HG03095 (cell line): ENCODE results near the gene IGSF22.
"Not testable (repeated sequence)": the region's sequence is repeated elsewhere in the genome, so short reads cannot be mapped to it uniquely, and the experiment has no call there.

Experiments
- ATAC-seq: cut with Tn5 transposase; IDR thresholded peaks from one replicate; pipeline ENCODE4 v1.9.1; 2021; ENCODE audit warnings: moderate library complexity; ENCODE audit not compliant: unreplicated experiment

The IGSF22 gene

DNA sequence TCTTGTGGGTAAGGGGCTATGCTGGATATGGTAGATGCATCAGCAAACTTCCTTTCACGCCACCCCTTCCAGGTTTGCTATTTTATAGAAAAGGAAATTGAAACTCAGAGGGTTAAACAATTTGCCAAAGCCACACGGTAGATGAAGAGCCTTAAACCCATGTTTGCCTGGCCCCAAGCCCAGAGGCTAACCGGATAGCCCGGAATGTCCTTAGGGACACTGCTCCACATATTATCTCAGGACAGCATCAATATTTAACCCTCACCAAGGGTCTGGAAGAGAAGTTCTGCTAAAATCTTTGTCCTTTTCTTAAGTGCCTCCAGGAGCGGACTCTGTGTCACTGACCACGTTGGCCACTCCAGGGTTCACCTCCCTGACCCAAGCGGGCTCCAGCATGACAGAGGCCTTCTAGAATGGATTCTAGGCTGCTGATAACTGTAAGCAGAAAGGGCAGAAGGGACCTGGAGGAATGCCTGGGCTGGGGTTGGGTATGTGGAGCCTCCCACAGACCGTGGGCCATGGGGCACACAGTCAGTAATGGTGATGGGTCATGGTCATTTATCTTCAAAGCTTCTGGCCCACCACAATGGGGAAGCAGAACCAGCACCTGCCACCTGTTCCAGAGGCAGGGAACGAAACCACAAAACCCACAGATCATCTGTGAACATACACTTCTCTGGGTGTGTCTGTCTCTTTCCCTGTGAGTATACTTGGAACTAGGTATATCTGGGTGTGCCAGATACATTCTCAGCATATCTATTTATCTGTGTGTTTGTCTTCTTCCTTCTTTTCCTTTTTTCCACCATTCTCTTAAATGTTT lies 32.8 kb downstream of the IGSF22 start:
- no peak for ATAC-seq

DNA sequence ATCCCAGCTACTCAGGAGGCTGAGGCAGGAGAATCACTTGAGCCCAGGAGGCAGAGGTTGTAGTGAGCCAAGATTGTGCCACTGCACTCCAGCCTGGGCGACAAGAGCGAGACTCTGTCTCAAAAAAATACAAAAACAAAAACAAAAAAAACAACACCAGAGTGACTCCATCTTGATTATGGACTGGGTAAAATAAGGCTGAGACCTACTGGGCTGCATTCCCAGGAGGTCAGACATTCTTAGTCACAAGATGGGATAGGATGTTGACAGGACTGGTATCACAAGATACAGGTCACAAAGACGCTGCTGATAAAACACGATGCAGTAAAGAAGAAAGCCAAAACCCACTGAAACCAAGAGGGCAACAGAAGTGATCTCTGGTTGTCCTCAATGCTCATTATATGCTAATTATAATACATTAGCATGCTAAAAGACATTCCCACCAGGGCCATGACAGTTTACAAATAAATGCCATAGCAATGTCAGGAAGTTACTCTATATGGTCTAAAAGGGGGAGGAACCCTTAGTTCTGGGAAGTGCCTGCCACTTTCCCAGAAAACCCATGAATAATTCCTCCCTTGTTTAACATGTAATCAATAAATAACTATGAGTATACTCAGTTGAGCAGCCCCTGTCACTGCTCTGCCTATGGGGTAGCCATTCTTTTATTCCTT lies 34.4 kb downstream of the IGSF22 start:
- ATAC-seq, result not testable (repeated sequence)

DNA sequence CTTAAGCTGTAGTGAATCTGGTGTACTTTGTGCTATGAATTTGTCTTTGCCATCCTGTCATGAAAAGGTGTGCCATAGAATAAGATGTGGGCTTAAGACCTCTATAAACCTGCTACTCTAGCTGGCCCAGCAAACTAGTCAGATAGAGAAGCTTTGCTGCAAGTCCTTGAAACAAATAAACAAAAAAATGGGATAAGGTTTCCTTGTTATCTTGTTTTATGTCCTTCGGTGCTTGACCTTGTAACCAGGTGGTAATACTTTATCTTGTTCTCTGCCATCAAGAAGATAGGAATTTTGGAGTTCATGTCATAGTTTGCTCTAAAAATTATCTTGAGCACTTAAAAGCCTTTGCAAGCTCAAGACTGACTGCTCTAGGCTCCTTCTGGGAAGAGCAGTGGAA lies 41.7 kb downstream of the IGSF22 start:
- ATAC-seq, result no peak

DNA sequence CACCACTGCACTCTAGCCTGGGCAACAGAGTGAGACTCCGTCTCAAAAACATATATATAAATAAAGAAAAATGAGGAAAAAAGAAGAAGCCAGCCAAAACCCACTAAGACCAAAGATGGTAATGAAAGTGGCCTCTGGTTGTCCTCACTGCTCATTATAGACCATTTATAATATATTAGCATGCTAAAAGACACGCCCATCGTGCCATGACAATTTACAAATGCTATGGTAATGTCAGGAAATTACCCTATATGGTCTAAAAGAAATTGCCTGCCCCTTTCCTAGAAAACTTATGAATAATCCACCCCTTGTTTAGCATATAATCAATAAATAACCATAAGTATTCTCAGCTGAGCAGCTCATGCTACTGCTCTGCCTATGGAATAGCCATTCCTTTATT lies 43.5 kb downstream of the IGSF22 start:
- no peak for ATAC-seq

DNA sequence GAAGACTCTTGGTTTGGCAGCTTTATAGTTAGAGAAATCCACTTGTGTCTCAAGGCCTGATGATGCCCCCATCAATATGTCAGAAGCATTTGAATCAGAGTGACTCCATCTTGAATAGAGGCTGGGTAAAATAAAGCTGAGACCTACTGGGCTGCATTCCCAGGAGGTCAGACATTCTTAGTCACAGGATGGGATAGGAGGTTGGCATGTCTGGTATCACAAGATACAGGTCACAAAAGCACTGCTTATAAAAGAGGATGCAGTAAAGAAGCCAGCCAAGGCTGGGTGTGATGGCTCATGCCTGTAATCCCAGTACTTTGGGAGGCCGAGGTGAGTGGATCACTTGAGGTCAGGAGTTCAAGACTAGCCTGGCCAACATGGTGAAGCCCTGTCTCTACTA lies 44.0 kb downstream of the IGSF22 start:
- ATAC-seq, result not testable (repeated sequence)

DNA sequence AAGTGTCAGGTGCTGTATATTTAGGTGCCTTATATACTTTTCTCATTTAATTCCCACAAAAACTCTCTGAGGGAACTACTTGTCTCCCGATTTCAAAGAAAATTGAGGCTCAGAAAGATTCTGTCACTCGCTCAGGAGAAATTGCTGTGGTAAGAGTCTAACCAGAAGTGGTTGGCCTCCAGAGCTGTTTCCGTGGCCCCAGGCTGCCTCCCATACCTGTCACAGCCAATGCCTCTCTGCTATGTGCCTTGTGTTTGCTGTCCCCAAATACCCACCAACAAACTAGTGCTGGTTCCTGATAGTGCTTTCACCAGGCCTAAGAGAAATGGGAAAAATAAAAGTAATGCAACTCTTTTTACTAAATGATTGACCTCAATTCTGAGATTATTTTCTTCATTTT lies 48.4 kb downstream of the IGSF22 start:
- no peak for ATAC-seq

DNA sequence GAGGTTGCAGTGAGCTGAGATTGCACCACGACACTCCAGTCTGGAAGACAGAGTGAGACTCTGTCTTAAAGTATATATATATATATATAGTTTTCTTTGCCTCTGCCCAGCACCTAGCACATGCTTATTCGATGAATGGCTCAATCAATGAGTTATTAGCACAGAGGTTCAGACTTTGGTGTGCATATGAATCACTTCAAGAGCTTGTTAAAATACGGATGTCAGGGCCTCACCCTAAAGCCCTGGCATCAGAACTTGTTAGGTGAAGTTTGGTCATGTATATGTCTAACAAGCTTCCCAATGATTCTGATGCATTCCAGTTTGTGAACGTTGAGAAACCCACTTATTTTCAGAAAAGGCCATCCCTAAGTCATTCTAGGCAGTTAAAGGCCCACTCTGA lies 49.2 kb downstream of the IGSF22 start:
- no peak for ATAC-seq

DNA sequence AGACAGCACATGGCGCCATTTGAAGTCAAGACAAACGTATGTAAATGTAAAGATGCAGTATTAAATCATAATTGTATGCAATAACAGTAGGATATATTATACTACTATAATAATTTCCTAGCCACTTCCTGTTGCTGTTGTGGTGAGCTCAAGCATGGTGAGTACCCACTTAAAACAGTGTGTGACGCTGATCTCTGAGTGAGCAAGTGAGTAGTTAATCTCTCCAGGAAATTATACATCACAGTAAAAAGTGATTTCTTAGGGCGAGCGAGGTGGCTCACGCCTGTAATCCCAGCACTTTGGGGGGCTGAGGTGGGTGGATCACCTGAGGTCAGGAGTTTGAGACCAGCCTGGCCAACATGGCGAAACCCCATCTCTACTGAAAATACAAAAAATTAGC lies 53.8 kb downstream of the IGSF22 start:
- not testable (repeated sequence) for ATAC-seq

DNA sequence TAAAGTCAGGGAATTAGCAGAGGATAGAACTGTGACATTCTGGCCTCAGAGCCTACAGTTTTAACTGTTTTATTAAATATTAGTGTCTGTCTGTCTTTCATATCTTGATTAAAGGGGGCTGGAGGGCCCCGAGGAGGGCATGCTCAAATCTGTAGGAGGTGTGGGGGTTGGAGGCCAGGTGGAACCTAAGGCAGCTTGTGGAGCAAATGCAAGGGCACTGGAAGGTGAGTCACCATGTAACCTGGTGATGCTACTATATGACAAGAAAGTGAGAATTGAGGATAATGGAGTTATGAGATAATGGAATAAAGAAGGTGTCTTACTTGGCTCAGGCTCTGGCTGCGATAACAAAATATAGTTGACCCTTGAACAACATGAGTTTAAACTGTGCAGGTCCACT lies 54.7 kb downstream of the IGSF22 start:
- no peak for ATAC-seq

DNA sequence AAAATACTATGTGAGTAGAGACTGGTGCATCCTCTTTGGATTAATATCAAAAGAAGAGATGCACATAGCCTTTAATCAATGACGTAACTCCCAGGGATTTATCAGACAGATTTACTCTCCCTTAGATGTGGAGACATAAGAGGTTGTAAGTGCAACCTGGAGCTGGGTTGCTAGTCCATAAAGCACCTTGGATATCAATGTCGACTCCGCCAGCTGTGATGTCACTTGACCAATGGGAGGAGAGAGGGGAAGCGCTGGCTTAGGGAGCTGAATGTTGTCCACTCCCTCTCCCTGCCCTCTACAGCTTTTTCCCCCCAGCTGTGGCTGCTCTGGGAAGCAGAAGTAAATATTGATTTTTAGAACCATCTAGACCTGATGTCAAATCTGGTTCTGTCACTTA lies 56.3 kb downstream of the IGSF22 start:
- ATAC-seq, result no peak

DNA sequence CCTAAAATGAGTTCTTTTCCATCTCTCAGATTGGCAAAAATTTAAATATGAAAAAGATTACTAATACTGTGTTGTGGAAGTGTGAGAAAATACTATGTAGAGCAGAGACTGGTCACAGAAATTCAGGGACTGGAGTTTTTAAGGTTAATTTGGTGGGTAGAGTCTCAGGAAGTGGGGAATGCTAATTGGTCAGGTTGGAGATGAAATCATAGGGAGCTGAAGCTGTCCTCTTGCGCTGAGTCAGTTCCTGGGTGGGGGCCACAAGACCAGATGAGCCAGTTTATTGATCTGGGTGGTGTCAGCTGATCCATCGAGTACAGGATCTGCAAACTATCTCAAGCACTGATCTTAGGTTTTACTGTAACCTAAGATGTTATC lies 56.8 kb downstream of the IGSF22 start:
- ATAC-seq, result no peak

DNA sequence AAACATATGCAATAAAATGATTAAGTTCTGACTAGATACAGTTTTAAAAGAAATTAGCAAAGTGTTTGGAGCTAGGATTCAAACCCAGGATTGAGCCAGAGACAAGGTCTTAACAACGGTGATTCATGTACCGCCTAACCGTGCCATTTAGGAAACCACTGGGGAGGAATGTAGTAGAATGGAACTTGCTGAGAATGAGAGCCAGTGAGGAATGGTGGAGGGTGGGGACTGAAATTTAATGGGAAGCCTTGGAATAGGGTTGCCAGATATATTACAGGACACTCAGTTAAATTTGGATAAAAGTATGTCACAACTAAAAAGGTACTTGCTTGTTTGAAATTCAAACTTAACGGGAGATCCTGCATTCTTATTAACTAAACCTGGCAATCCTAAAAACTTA lies 57.9 kb downstream of the IGSF22 start:
- no peak for ATAC-seq

DNA sequence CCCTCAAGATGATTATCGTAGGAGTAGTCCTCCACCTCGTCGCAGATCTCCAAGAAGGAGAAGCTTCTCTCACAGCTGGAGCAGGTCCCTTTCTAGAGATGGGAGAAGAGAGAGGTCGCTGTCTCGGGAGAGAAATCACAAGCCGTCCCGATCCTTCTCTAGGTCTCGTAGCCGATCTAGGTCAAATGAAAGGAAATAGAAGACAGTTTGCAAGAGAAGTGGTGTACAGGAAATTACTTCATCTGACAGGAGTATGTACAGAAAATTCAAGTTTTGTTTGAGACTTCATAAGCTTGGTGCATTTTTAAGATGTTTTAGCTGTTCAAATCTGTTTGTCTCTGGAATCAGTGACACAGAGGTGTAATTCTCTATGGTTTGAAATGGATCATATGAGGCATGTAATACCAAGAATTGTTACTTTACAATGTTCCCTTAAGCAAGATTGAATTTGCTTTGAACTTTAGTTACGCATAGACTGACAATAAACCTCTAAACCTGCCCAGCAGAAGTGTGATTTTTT lies 60.6 kb downstream of the IGSF22 start:
- not testable (repeated sequence) for ATAC-seq

DNA sequence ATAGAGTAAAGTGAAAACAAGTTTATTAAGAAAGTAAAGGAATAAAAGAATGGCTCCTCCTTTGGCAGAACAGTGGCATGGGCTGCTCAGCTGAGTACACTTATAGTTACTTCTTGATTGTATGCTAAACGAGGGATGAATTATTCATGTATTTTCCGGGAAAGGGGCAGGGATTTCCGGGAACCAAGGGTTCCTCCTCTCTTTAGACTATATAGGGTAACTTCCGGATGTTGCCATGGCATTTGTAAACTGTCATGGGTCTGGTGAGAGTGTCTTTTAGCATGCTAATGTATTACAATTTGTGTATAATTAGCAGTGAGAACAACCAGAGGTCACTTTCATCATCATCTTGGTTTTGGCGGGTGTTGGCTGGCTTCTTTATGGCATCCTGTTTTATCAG lies 68.3 kb downstream of the IGSF22 start:
- ATAC-seq, result no peak
